Measurements from ENCODE around the gene KDM4B. TPM values are rescaled to one million over a fixed set of nuclear protein-coding genes. Genes with fewer than 3 reads are reported as not detected.

KDM4B gene
- total and polyA plus RNA-seq, 2 of the 8 experiments (the other 6 are each of a cell fraction or from before 2014, with no cell fraction given): 12.0 to 31.9 TPM

DNA sequence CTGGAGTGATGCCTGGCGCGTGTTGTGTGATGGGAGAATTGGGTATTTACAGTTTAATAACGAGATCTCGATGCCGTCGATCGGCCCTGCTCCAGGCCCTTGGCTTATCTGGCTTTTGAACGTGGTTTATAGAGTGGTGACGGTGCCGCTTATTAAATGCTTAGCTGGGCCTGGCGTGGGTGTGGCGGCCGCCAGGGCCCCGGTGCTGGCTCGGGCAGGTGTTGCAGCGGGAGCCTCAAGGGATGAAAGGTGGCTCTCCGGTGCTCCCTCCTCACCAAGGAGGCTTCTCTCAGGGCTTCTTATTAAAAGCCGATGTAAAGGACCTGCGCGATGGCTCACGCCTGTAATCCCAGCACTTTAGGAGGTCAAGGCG lies 173.8 kb downstream of the KDM4B start:
- Histone ChIP-seq H3K23ac (ENCODE audit: insufficient read length) (no peak overlapping the region), H4K91ac (replicated peaks; ENCODE audit: insufficient read length, low read length) (no peak overlapping the region), H3K36me3 (ENCODE audit: control insufficient read depth in 2 of 4, insufficient read depth in 4 of 4, low read length in 3 of 4) (peaks cover 2 to 11% (median 7%) of the 10 kb centered on the region in 4 experiments; a peak in 3 of 8 replicates), H3K9ac (replicated peaks in 1 of 4; ENCODE audit: extremely low read depth in 1 of 4, low read depth in 3 of 4, low read length in 3 of 4) (no peak overlapping the region), H3K79me2 (ENCODE audit: control insufficient read depth in 1 of 2, insufficient read depth in 2 of 2, low read length in 2 of 2) (no peaks in the 10 kb centered on the region), H2BK20ac (ENCODE audit: low read length) (no peak overlapping the region), H3K4me2 (ENCODE audit: insufficient read depth in 1 of 2, low read depth in 2 of 2, low read length in 2 of 2) (no peak overlapping the region), H3K4me1 (replicated peaks in 1 of 4; ENCODE audit: control insufficient read depth in 3 of 4, insufficient read depth in 4 of 4, low read length in 3 of 4) (peaks cover 0 to 3% (median 0%) of the 10 kb centered on the region in 4 experiments; a peak in 1 of 7 replicates), H2AK5ac (ENCODE audit: low read depth, low read length) (no peak overlapping the region), H3K56ac (replicated peaks; ENCODE audit: insufficient read length, low read depth, low read length) (no peak overlapping the region), H3K23me2 (ENCODE audit: low read depth, low read length) (no peaks in the 10 kb centered on the region; the same call in 1 of the 2 replicates), H3K27me3 (replicated peaks in 1 of 4; ENCODE audit: control insufficient read depth in 3 of 4, extremely low read depth in 1 of 4, insufficient read depth in 3 of 4, low read length in 3 of 4) (no peaks in the 10 kb centered on the region), H3K4me3 (ENCODE audit: extremely low read depth in 1 of 4, insufficient read depth in 2 of 4, low read depth in 3 of 4, low read length in 4 of 4) (no peak overlapping the region), H2BK12ac (ENCODE audit: low read depth, low read length) (no peak overlapping the region), H2AFZ (ENCODE audit: low read length) (no peak overlapping the region), H3K14ac (ENCODE audit: insufficient read length) (no peak overlapping the region), H3K4ac (replicated peaks; ENCODE audit: insufficient read length, low read depth, low read length) (no peak overlapping the region), H4K20me1 (replicated peaks in 1 of 2; ENCODE audit: control insufficient read depth in 1 of 2, insufficient read depth in 2 of 2, low read length in 2 of 2) (peaks cover 0 to 2% of the 10 kb centered on the region in 2 experiments), H3K27ac (ENCODE audit: low read depth, low read length) (no peak overlapping the region), H3K79me1 (ENCODE audit: low read depth, low read length) (peaks cover 2% of the 10 kb centered on the region; the same call in 1 of the 2 replicates), H4K5ac (ENCODE audit: insufficient read length, low read depth, low read length) (no peak overlapping the region), H3K18ac (ENCODE audit: extremely low read depth, low read length) (no peak overlapping the region), H2BK5ac (ENCODE audit: low read depth, low read length) (no peak overlapping the region), H2BK120ac (replicated peaks; ENCODE audit: low read depth, low read length) (no peak overlapping the region), H2BK15ac (ENCODE audit: low read length) (no peak overlapping the region), H3K9me3 (ENCODE audit: insufficient read depth in 2 of 2, low read depth in 1 of 2, low read length in 1 of 2) (no peaks in the 10 kb centered on the region), H4K8ac (ENCODE audit: extremely low read depth, insufficient read depth, low read length) (no peak overlapping the region)
- WGBS, 2 experiments (ENCODE audit: extremely low coverage in 1 of 2, insufficient coverage in 1 of 2, insufficient read length in 1 of 2, insufficient replicate concordance in 2 of 2, low coverage in 1 of 2, low lambda C conversion rate in 2 of 2, missing lambda C conversion rate in 1 of 2): 93% methylated on average over 22 of the region's 22 CpGs; no CpG with 5 or more reads in 1 of the 2 experiments
- FAIRE-seq: no peak
- ChIA-PET POLR2A (ENCODE audit: partially characterized antibody) (interaction anchor here (0.7 kb wide), 1 partner anchor 885 kb away, joined by 3 read pairs; no protein-coding TSS in a partner anchor), CTCF (ENCODE audit: partially characterized antibody) (interaction anchor here (0.7 to 4.7 kb wide), 3 partner anchors 90 to 98 kb away, joined by 3 to 25 read pairs (median 3); no protein-coding TSS in a partner anchor)
- TF ChIP-seq, protein P1, sequence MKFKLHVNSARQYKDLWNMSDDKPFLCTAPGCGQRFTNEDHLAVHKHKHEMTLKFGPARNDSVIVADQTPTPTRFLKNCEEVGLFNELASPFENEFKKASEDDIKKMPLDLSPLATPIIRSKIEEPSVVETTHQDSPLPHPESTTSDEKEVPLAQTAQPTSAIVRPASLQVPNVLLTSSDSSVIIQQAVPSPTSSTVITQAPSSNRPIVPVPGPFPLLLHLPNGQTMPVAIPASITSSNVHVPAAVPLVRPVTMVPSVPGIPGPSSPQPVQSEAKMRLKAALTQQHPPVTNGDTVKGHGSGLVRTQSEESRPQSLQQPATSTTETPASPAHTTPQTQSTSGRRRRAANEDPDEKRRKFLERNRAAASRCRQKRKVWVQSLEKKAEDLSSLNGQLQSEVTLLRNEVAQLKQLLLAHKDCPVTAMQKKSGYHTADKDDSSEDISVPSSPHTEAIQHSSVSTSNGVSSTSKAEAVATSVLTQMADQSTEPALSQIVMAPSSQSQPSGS (IDR thresholded peaks at IDR 0.05; ENCODE audit: low read length): no peak
- TF ChIP-seq KDM4A (IDR thresholded peaks at IDR 0.05; ENCODE audit: low read depth, low read length, severe bottlenecking): no peak
- TF ChIP-seq FOSL1 (IDR thresholded peaks at IDR 0.05; ENCODE audit: insufficient read depth, low read depth, low read length): no peak
- TF ChIP-seq, protein P2, sequence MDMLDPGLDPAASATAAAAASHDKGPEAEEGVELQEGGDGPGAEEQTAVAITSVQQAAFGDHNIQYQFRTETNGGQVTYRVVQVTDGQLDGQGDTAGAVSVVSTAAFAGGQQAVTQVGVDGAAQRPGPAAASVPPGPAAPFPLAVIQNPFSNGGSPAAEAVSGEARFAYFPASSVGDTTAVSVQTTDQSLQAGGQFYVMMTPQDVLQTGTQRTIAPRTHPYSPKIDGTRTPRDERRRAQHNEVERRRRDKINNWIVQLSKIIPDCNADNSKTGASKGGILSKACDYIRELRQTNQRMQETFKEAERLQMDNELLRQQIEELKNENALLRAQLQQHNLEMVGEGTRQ (IDR thresholded peaks at IDR 0.05; ENCODE audit: low read length): no peak
- TF ChIP-seq HDAC2 (IDR thresholded peaks at IDR 0.05; ENCODE audit: borderline replicate concordance in 1 of 2, low read depth in 2 of 2, low read length in 2 of 2): no peak
- TF ChIP-seq RAD21 (IDR thresholded peaks at IDR 0.05 in 1 of 2, conservative IDR thresholded peaks at IDR 0.05 in 1 of 2; ENCODE audit: low read depth in 2 of 2, low read length in 2 of 2): no peak
- TF ChIP-seq SUZ12 (IDR thresholded peaks at IDR 0.05; ENCODE audit: low read length): no peak
- no peak for TF ChIP-seq TBP (IDR thresholded peaks at IDR 0.05; ENCODE audit: low read depth, low read length)
- no peak for TF ChIP-seq RBBP5 (IDR thresholded peaks at IDR 0.05; ENCODE audit: borderline replicate concordance, low read depth, low read length)
- TF ChIP-seq BRCA1 (IDR thresholded peaks at IDR 0.05; ENCODE audit: low read depth, low read length): no peak
- no peak for DNase-seq (ENCODE audit: low read depth in 1 of 2, low spot score in 2 of 2)
